ENCODE data around the gene SV2C.

GRCh38 chr5:76303921-76304320 lies 220.7 kb downstream of the SV2C start:
- TF ChIP-seq CTCF (IDR thresholded peaks at IDR 0.05) (no peak), POLR2A (IDR thresholded peaks at IDR 0.05) (no peak)
